Muscle of arm (tissue), 12 donors: ENCODE results near the gene ELK3. TPM values are rescaled to one million over a fixed set of nuclear protein-coding genes. Genes with fewer than 3 reads are reported as not detected.
"Not testable (repeated sequence)": the region's sequence is repeated elsewhere in the genome, so short reads cannot be mapped to it uniquely, and the experiment has no call there.

Experiments used
- DNase-seq: peaks from one replicate; pipeline ENCODE4 v3.0.0-alpha.2; 2013
- polyA plus RNA-seq, 12 donors: library from polyadenylated mRNA; unstranded; fragments of 120-200 nt; gene quantifications; one replicate each; pipeline ENCODE4 v1.2.1, GENCODE V29; 2013; ENCODE audit not compliant: insufficient read length in 12 of 12

The ELK3 gene
- polyA plus RNA-seq, 12 donors = 34.4 to 64.2 (median 39.1) TPM; not detected in 1

DNA sequence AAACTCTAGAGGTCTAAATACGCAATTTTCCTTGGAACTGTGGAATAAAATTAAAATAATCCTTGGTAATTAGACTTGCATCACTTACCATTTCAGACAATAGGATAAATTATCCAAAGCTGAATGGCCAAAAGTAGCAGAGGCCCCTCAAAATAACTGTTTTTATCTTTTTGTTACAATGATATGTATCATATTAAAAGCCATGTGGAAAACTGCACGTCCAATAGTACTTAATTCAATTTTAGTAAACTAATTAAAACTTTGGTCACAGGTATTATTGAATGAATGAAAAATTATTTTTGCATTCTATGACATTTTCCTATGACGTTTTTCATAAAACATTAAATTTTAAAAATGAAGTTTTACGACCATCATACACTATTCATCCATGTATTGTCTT, 107.6 kb downstream of the ELK3 start:
- DNase-seq = no peak

DNA sequence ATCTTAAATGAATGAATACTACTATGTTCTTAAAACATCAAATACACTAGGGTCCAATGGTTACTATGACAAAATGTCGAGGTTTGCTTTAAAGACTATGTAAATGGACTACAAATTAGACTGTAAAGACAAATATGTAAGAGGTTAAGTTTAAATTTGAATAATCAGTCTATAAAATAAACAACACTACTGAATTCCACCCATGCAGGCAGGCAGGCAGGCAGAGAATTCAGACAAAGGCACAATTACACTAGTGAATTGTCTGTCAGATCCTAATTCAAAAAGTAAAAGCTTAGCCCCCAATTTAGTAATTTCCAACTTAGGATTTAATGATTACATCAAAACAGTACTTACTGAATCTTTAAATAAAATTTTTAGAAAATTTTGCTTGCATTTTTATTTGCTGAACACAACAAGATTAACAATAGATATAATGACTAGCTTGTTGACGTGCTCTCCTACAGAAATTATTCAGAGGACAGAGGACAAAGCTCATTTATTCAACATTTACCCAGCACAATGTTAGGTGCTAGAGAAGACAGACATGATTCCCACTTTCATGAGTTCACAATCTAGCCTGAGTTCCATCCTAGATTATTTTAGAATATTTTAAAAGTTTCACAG, 108.6 kb downstream of the ELK3 start:
- no peak for DNase-seq

DNA sequence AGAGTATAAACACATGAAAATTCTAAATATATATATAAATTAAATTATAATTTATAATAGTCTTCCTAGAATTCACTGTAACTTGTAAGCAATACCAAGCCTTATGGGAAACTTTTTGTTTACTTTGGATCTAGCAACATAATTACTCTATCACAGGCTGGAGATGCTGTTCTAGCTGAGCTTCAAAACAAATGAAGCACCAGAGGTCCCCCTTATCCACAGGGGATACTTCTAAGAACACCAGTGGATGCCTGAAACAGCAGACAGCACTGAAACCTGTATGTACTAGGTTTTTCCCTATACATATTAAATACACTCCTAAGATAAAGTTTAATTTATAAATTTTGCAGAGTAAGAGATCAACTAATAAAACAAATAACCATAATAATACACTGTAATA, 109.5 kb downstream of the ELK3 start:
- no peak for DNase-seq

DNA sequence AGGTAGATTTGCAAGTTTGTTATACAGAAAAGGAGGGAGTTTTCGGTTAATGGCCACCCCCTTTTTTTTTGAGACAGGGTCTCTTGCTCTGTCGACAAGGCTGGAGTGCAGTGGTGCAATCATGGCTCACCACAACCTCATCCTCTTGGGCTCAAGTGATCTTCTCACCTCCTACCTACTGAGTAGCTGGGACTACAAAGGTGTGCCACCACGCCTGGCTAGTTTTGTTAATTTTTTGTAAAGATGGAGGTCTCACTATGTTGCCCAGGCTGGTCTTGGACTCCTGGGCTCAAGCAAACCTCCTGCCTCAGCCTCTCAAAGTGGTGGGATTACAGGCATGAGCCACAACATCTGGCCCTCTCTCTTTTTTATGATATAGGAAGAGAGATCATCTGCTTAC, 111.5 kb downstream of the ELK3 start:
- no peak for DNase-seq

DNA sequence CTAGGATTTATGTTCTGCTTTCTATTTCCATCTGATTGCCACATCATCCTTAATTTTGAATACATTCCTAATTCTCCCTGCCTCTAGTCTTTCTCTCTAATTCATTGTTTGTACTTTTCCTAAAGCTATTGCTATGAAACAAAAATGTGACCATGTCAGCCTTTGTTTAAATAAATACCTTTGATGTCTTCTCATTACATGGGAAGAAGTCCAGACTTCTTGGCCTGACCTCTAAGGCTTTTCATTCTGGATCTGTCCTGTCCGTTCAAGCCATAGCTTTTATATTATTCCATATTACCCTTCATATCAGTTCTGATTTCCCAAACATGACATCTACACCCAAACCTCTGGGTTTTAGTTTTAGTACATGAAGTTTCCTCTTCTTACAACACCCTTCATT, 114.7 kb downstream of the ELK3 start:
- DNase-seq = no peak

DNA sequence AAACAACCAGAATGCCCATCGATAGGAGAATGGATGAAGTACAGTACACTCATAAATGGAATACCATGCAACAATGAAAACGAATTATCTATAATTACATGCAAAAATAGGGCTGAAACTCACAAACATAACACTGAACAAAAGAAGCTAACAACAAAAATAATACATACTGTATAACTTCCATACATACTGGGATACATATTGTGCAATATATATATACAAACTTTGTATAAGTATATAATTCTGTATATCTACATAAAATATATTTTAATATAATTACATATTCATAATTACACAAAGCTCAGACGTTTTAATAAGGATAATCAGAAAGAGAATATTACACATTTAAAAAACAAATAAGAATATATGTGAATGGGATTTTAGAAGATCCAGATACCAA, 115.9 kb downstream of the ELK3 start:
- no peak for DNase-seq

DNA sequence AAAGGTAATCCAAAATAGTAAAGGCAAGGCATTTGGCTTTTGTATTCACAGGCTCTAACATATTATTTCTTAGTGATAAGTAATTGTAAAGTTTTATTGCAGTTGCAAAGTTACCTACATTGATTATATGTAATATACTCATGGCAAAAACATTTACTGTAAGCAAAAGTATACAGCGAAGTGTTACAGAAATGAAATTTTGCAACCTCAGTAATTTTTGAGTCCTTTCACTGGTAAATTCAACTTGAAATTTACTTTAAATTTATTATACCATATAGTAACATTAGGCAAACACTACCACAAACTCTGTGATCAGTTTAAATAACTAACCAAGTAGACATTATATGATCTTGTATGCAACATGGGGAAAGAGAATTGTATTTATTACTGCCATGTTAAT, 117.0 kb downstream of the ELK3 start:
- no peak for DNase-seq

DNA sequence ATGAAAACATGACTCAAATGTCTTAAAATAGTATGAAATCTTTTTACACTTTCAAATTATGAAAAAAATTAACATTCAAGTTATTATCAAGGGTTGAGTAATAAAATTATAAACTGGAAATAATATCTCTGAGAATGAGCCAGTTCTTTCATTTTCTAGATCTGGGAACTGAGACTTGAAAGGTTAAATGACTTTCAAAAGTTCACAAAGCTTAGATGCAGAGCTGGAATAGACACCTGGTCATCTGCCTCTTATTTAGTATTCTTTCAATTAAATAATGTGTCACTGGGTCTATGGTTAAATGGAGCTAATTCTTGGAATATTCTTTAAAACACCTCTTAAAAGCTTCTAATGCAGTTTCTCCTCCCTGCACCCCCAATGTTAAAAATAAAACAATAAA, 119.4 kb downstream of the ELK3 start:
- DNase-seq = no peak

DNA sequence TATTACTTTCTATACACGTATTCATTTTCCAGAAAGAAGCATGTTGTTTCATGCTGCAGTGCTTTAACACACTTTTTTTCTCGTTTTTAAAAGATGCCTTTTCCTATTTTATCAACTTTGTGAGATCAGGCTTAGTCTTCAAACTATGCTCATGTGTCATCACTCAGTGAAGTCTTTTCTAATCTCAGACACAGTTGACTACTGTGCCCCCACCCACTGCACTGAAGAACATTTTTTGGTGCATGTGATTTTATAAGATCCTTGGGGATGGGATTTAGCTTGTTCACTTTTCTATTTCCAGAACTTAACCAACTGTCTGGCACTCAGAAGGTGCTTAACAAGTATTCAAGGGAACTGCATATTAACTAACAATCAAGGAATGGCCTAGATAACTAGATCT, 120.5 kb downstream of the ELK3 start:
- no peak for DNase-seq

DNA sequence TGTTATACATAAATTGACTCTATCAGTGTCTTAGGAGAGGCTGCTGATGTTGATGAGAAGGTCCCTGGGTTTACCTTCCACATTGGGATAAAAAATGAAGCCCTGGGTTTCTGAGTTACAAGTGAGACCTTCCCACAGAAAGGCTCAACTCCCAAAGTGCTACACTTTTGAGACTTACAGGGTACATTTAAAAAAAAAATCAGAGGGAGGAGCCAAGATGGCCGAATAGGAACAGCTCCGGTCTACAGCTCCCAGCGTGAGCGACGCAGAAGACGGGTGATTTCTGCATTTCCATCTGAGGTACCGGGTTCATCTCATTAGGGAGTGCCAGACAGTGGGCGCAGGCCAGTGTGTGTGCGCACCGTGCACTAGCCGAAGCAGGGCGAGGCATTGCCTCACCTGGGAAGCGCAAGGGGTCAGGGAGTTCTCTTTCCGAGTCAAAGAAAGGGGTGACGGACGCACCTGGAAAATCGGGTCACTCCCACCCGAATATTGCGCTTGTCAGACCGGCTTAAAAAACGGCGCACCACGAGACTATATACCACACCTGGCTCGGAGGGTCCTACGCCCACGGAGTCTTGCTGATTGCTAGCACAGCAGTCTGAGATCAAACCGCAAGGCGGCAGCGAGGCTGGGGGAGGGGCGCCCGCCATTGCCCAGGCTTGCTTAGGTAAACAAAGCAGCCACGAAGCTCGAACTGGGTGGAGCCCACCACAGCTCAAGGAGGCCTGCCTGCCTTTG, 121.7 kb downstream of the ELK3 start:
- DNase-seq = not testable (repeated sequence)

DNA sequence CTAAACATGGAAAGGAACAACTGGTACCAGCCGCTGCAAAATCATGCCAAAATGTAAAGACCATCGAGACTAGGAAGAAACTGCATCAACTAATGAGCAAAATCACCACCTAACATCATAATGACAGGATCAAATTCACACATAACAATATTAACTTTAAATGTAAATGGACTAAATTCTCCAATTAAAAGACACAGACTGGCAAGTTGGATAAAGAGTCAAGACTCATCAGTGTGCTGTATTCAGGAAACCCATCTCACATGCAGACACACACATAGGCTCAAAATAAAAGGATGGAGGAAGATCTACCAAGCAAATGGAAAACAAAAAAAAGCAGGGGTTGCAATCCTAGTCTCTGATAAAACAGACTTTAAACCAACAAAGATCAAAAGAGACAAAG, 123.6 kb downstream of the ELK3 start:
- DNase-seq = not testable (repeated sequence)

Other genes with a start within 250 kb of the ELK3 start
- gene HAL, start 198.0 kb upstream of the ELK3 start, polyA plus RNA-seq = 1 to 10 TPM in 3 of 12 donors, under 1 TPM in 6, not detected in 3; 0.15 to 3.5 (median 0.39) TPM
- 10 to 100 TPM in 11 of 12 donors, not detected in 1; 49.2 to 94.9 (median 80.0) TPM for gene LTA4H, start 158.8 kb upstream of the ELK3 start, polyA plus RNA-seq
- 10 to 100 TPM in 11 of 12 donors, not detected in 1; 24.3 to 41.6 (median 31.8) TPM for gene CDK17, start 206.1 kb downstream of the ELK3 start, polyA plus RNA-seq